Left ventricle myocardium inferior (tissue), 1 donor: Measurements from ENCODE around the gene SEPSECS. TPM values are rescaled to one million over a fixed set of nuclear protein-coding genes. Genes with fewer than 3 reads are reported as not detected.

Experiments used
- DNase-seq: peaks from one replicate; pipeline ENCODE4 v3.0.0-alpha.2; 2020
- H3K27ac ChIP-seq: fragments of 200-600 bp; replicated peaks from 2 replicates; pipeline ENCODE4 v1.8.0; 2021
- H3K27me3 ChIP-seq: fragments of 200-600 bp; 2 replicates; pipeline ENCODE4 v1.8.0; 2021; ENCODE audit warnings: low read depth
- H3K36me3 ChIP-seq: fragments of 200-600 bp; 2 replicates; pipeline ENCODE4 v1.8.0; 2021
- H3K4me1 ChIP-seq: fragments of 200-600 bp; 2 replicates; pipeline ENCODE4 v1.8.0; 2021
- H3K4me3 ChIP-seq: fragments of 200-600 bp; 2 replicates; pipeline ENCODE4 v1.8.0; 2021; ENCODE audit warnings: mild to moderate bottlenecking, moderate library complexity
- H3K9me3 ChIP-seq: fragments of 200-600 bp; replicated peaks from 2 replicates; pipeline ENCODE4 v1.8.0; 2021
- CTCF ChIP-seq: fragments of 200-600 bp; IDR thresholded peaks from 2 replicates; pipeline ENCODE4 v1.8.0; 2021; ENCODE audit warnings: antibody characterized with exemption, mild to moderate bottlenecking, borderline replicate concordance
- intact Hi-C: fragments of 100-400 bp; cut with micrococcal nuclease; formaldehyde crosslinking; loops from one replicate; pipeline ENCODE4 v1.11.0; 2022
- total RNA-seq: library from RNA; stranded (reverse); fragmentation: NEBNext Ultra II Directional; extraction: Animal tissue kit (Norgen Biotek cat#: 25700); gene quantifications from one replicate; pipeline ENCODE4 v1.2.1, GENCODE V29; 2021
- donor health status: DM: no; HTN: yes; CAD: no; lungs with severe emphysema.

The SEPSECS gene
- total RNA-seq, 1 donor from 2014 or later: 4.9 TPM

- Histone ChIP-seq H3K27me3 (no peaks in the 10 kb centered on the region), H3K9me3 (peaks cover 10% of the 10 kb centered on the region), H3K4me3 (no peak overlapping the region), H3K27ac (peak overlapping the region; percentile 19), H3K36me3 (no peaks in the 10 kb centered on the region), H3K4me1 (peaks cover 27% of the 10 kb centered on the region)
- DNase-seq: no peak
- intact Hi-C loops: no loop called here
- TF ChIP-seq CTCF: no peak
These were observed 63.8 kb downstream of the SEPSECS start for GRCh38 chr4:25096251-25096980.

- peak overlapping the region; percentile 22 for H3K27ac ChIP-seq
These were observed 64.4 kb downstream of the SEPSECS start for GRCh38 chr4:25095837-25096236.

GRCh38 chr4:25092139-25092538, 68.1 kb downstream of the SEPSECS start:
- Histone ChIP-seq H3K9me3 (peaks cover 10% of the 10 kb centered on the region), H3K27me3 (peaks cover 5% of the 10 kb centered on the region), H3K4me1 (peaks cover 27% of the 10 kb centered on the region), H3K27ac (no peak overlapping the region), H3K4me3 (no peak overlapping the region), H3K36me3 (no peaks in the 10 kb centered on the region)
- intact Hi-C loops: no loop called here
- no peak for TF ChIP-seq CTCF
- DNase-seq: no peak

More at GRCh38 chr4:25095837-25096236, 64.4 kb downstream of the SEPSECS start:
- intact Hi-C loops: no loop called here
- H3K4me3 ChIP-seq: no peak overlapping the region
- H3K9me3 ChIP-seq: peaks cover 10% of the 10 kb centered on the region
- no peak for DNase-seq
- H3K27me3 ChIP-seq: no peaks in the 10 kb centered on the region
- H3K36me3 ChIP-seq: no peaks in the 10 kb centered on the region
- H3K4me1 ChIP-seq: peaks cover 28% of the 10 kb centered on the region
- no peak for TF ChIP-seq CTCF

- no peak overlapping the region for H3K27ac ChIP-seq
- intact Hi-C loops: no loop called here
- H3K4me3 ChIP-seq: no peak overlapping the region
- peaks cover 5% of the 10 kb centered on the region for H3K27me3 ChIP-seq
- DNase-seq: no peak
- no peak for TF ChIP-seq CTCF
- H3K36me3 ChIP-seq: no peaks in the 10 kb centered on the region
- H3K9me3 ChIP-seq: peaks cover 10% of the 10 kb centered on the region
- peaks cover 42% of the 10 kb centered on the region for H3K4me1 ChIP-seq
These were observed 69.7 kb downstream of the SEPSECS start for GRCh38 chr4:25090516-25090915.

GRCh38 chr4:25089051-25089763, 71.0 kb downstream of the SEPSECS start:
- Histone ChIP-seq H3K27me3 (peaks cover 5% of the 10 kb centered on the region), H3K27ac (peak overlapping the region; percentile 91), H3K36me3 (no peaks in the 10 kb centered on the region), H3K4me1 (peaks cover 51% of the 10 kb centered on the region), H3K9me3 (peaks cover 10% of the 10 kb centered on the region), H3K4me3 (peak overlapping the region; percentile 63)
- no peak for TF ChIP-seq CTCF
- intact Hi-C loops: no loop called here
- DNase-seq: no peak
